Measurements from ENCODE around the gene DRD2.

The DRD2 gene

GRCh38 chr11:113405724-113406478 lies 69.3 kb downstream of the DRD2 start:
- in situ Hi-C loops (cut with HindIII; ENCODE audit: low sequenced_read_pairs) = no loop called here

DNA sequence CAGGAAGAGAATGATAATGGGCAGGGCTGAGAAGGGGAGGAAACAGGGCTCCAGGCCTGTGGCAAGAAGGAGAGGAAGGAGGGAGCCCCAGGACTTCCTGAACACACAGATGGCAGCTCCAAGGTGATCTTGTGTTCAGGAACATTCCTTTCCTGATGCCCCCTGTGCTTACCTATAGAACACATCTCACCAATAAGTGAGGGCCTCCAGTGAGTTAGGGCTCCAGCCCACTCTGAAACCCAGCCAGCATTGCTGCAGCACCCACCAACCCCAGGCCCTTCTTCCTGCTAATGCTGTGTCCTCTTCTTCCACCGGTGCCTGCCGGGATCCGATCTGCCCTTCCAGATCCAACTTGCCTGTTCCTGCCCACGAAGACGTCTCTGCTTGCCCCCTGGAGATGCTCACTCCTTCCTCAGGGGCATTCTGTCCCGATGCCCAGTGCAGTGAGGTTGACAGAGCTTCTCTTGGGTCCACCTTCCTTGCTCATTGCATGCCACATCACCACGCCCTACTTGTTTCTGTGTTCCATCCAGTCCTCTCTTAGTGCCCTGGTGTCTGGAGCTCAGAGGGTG lies 70.3 kb downstream of the DRD2 start:
- in situ Hi-C loops (cut with HindIII; ENCODE audit: low sequenced_read_pairs) = no loop called here

- in situ Hi-C loops (cut with HindIII; ENCODE audit: low sequenced_read_pairs) = no loop called here
Observed at GRCh38 chr11:113401718-113402117, 73.5 kb downstream of the DRD2 start.

DNA sequence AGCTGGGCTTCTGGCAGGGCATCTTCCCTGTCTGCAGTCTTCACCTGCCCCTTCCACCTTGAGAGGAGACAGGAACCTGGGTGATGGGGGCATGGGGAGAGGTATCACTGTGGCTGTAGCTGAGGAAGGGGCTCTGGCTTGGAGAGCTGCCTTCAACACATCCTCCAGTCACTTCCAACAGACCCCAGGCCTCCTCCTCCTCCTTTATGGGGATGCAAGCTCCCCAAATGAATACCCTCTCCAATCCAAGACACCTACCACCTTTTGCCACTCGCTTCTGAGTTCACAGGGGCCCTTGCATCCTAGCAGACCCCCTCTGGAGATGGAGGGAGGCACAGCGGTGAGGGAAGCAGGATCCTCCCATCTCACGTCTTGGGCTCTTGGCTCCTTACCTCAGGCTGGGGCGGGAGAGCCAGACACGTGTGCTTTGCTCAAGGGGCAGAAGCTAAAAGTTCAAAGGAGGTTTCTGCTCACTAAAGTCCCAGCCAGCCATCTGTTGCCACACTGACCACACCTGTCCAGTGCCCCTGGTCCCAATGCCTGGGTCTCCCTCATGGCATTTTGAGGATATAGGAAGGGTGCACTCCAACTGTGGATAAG lies 74.5 kb downstream of the DRD2 start:
- in situ Hi-C loops (cut with HindIII; ENCODE audit: low sequenced_read_pairs) = no loop called here

DNA sequence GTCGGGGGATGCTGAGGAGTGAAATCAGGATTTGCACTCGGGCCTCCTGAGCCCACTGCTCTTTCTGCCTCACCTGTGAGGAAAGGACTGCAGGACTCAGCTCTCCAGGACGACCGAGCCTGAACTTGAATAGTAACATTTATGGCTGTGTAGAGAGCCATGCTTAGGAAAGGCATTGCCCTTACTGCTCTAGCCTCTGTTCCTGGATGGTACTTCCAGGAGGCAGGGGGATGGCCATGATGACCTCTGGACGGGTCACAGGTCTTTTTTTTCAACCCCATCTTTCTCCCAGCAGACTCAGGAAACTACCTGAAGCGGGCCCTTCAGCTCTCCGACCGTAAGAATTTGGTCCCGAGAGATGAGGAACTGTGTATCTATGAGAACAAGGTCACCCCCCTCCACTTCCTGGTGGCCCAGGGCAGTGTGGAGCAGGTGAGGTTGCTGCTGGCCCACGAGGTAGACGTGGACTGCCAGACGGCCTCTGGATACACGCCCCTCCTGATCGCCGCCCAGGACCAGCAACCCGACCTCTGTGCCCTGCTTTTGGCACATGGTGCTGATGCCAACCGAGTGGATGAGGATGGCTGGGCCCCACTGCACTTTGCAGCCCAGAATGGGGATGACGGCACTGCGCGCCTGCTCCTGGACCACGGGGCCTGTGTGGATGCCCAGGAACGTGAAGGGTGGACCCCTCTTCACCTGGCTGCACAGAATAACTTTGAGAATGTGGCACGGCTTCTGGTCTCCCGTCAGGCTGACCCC lies 76.3 kb downstream of the DRD2 start:
- in situ Hi-C loops (cut with HindIII; ENCODE audit: low sequenced_read_pairs) = no loop called here

DNA sequence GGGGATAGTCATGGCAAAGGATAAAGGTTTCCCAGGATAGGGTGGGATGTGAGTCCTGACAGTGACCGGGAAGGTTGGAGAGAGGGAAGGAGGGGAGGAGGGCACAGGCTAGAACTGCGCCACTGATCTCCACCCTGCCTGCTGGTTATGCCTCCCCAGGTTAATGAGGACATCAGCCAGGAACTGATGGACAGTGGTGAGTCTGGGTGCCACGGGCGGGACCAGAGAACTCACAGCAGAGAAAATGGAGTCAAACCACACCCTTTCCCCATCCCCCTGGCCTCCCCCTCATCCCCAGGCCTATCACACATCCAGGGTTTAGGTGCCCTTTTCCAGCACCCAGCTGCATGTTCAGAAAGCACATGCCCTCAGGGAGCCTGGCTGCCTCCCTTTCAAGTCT lies 77.4 kb downstream of the DRD2 start:
- in situ Hi-C loops (cut with HindIII; ENCODE audit: low sequenced_read_pairs) = no loop called here

DNA sequence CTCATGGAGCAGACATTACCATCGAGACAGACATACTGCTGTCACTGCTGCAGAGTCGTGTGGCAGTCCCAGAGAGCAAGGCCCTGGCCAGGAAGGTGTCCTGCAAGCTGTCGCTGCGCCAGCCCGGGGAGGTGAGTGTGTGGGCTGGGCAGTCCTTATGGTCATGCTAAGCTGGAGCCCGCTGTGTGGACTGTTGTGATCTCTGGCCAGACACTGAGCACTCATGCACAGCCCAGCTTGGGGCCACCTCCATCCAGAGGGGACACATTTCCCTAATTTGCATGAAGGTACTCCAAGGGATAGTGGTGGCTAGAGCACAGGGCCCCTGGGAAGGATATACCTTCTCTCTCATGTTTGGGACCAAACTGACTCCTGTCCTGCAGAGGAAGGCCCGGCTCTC lies 78.0 kb downstream of the DRD2 start:
- in situ Hi-C loops (cut with HindIII; ENCODE audit: low sequenced_read_pairs) = no loop called here

DNA sequence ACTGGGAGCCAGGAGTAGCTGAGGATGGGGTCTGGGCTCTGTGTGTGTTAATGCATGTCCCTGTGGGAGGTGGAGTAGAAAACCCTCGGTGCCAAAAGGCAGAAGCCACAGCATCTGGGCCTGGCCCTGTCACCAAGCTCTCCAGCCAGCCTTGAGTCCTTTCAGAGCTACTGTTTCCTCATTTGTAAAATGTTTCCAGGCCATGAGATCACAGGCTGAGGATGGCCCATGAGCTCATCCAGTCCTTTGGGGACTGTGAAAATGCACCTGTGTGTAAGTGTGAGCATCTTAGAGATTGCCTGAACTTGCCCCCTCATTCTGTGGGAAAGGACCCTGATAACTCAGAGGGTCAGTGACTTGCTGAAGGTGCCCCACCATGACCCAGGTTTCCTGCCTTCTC lies 78.5 kb downstream of the DRD2 start:
- in situ Hi-C loops (cut with HindIII; ENCODE audit: low sequenced_read_pairs) = no loop called here

DNA sequence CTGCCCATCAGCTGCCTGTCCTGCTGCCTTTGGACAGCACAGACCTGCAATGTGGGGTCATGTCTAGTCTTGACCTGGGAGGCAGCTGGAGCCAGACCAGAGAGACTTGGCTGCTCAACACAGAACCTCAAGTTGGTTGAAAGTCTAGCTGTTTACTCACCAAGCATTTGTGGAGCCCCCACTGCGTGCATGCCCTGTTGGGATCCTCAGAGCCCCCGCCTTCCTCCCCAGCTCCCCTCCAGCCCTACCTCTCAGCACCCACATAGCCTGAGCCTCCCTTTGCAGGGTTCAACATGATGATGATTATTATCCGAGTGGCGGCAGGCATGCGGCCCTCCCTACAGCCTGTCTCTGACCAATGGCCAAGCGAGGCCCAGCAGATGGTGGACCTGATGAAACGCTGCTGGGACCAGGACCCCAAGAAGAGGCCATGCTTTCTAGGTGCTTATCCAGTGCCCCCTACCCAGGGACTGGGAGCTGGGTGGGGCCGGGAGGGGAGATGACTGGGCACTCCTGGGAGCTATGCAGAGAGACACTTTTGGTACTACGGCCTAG lies 79.3 kb downstream of the DRD2 start:
- in situ Hi-C loops (cut with HindIII; ENCODE audit: low sequenced_read_pairs) = no loop called here

GRCh38 chr11:113394919-113395318 lies 80.3 kb downstream of the DRD2 start:
- in situ Hi-C loops (cut with HindIII; ENCODE audit: low sequenced_read_pairs) = no loop called here

- in situ Hi-C loops (cut with HindIII; ENCODE audit: low sequenced_read_pairs) = no loop called here
Observed at GRCh38 chr11:113393501-113393985, 81.7 kb downstream of the DRD2 start.

DNA sequence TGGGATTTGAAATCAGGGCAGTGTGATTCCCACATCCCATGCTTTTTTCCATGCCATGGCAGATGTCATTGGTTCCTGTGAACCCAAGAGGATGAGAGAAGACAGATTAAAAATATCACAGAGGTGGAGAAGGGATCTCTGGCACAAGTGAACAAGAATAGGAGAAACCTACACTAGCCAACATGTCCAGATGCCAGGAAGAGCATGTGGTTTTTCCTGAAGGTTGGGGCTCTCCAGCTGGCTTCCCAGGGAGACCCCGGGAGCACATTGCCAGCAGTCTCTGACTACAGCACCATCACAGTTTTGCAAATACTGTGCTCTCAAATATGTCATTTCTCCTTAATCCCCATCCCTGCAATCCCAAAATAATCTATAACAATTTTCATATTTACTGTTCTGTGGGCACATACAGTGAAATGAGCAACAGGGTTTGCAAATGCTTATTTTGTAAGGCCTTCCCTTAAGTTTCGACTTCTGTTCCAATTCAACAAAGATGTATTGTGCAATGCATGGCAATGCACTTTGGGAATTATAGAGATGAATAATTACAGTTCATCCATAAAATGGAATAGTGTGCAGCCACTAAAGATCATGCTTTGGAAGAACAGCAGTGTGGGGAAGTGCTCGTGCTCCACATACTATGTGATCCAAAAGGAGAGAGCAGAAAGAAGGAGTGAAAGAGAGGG lies 82.8 kb downstream of the DRD2 start:
- in situ Hi-C loops (cut with HindIII; ENCODE audit: low sequenced_read_pairs) = no loop called here

- in situ Hi-C loops (cut with HindIII; ENCODE audit: low sequenced_read_pairs) = no loop called here
Observed at GRCh38 chr11:113389272-113389671, 85.9 kb downstream of the DRD2 start.

DNA sequence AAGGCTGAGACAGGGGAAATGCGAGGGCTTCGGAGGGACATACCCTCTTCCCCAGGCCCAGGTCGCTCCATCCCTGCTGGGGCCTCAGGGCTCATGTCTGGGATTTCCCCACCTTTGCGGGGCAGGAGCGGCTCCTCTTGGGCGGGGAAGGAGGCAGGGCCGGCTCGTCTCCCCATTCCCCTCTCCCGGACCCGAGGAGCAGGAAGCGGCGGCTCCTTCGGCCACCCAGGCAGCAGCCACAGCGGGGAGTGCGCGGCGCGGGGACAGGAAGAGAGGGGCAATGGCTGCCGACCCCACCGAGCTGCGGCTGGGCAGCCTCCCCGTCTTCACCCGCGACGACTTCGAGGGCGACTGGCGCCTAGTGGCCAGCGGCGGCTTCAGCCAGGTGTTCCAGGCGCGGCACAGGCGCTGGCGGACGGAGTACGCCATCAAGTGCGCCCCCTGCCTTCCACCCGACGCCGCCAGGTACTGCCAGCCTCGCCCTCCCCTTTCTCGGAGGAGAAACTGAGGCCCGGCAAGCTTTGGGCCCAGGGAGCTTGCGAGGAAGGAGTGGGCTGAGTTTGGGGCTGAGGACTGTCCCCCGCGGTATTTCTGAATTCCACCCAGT lies 87.5 kb downstream of the DRD2 start, which contains the start of gene ANKK1:
Gene ANKK1, plus strand, starts transcription at position 175 of the 607 bp plus-strand sequence. Its CDS starts 106 bp downstream, at position 281.
- in situ Hi-C loops (cut with HindIII; ENCODE audit: low sequenced_read_pairs) = no loop called here

- in situ Hi-C loops (cut with HindIII; ENCODE audit: low sequenced_read_pairs) = no loop called here
Observed at GRCh38 chr11:113386866-113387265, 88.3 kb downstream of the DRD2 start.

DNA sequence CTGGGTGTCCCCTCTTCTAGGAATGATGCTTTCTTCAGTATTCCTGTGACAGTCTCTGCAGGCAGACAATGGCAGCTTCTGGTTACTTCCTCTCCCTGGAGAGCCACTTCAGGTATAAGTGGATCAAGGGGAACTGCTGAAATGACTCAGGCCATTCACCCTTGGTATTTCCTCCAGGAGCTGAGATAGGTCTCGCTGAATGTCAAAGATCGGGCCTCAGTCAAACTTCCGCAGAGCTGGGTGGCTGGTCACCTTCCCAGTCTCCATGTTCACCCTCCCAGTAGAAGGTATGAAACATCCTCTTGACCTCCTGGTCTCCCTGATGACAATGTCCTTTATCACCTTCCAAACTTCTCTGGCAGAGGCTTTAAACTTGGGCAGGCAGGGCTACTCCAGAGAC lies 89.4 kb downstream of the DRD2 start:
- in situ Hi-C loops (cut with HindIII; ENCODE audit: low sequenced_read_pairs) = no loop called here

DNA sequence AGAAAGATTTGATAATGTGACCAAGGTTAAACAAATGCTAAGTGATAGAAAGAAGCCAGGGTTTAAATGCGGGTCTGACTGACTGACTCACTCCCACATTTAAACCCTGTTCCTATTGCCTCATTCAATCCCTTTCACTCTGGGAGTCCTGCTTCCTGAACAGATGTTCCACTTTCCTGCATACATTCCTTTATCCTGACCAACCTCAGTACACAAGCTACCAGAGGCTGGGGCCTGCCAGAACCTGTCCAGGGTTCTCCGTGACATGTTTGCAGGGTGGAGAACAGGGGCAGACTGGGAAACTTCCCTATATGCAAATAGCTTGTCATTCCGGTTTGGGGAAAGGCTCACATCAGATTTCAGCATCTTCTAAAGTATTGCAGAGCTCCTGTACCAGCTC lies 90.6 kb downstream of the DRD2 start:
- in situ Hi-C loops (cut with HindIII; ENCODE audit: low sequenced_read_pairs) = no loop called here

GRCh38 chr11:113382121-113382520 lies 93.1 kb downstream of the DRD2 start:
- in situ Hi-C loops (cut with HindIII; ENCODE audit: low sequenced_read_pairs) = no loop called here

- in situ Hi-C loops (cut with HindIII; ENCODE audit: low sequenced_read_pairs) = loop anchor here (5.0 kb wide), 1 partner anchor 74 kb away; no protein-coding TSS in a partner anchor
Observed at GRCh38 chr11:113378692-113379091, 96.5 kb downstream of the DRD2 start.
